Activated CD8-positive, alpha-beta memory T cell treated with anti-CD3 and anti-CD28 coated beads for 4 hours (primary cell): ENCODE measurements around the gene ATF5.

Source experiments
- DNase-seq, 2 donors: peaks; one replicate each; pipeline ENCODE4 v3.0.0-alpha.2; 2020; ENCODE audit warnings: low read depth in 2 of 2

Gene ATF5

GRCh38 chr19:49976496-49976895, 47.5 kb downstream of the ATF5 start:
- no peak for DNase-seq

DNA sequence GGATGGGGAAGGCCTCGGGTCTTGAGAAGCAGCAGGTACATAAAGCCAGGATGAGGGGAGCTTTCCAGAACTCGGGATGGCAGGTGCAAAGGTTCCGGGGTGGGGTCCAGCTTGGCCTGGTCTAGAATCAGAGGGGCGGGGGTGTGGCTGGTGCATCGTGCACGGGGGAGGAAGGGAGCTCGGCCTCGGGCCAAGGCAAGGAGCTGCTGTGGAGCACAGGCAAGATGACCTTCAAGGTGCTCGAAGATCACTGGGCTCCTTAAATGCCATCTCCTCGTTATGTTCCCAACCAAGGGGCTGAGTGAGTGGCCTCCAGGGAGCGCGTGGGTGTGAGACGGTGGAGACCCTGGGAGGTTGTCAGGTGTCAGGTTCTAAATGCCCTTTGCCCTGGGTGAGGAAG, 48.1 kb downstream of the ATF5 start:
- no peak for DNase-seq

GRCh38 chr19:49977881-49978280, 48.9 kb downstream of the ATF5 start:
- no peak for DNase-seq

DNA sequence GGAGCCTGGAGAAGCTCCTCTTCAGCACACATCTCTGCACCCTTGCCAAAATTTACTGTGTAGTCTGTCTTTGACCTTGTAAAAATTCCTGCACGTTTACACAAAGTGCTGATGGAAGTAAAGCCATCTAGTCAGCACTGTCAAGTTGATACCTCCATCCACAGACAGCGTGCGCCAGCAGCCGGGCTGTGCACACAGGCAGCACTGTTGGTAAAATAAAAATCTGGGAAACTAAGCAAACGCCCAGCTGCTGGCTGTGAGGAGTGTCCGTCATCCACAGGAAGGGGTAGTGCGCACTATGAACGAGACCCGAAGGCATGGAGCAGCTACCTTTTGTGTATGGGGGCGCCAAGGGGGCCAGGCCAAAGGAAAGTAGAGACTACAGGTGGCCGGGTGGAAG, 49.3 kb downstream of the ATF5 start:
- no peak for DNase-seq

DNA sequence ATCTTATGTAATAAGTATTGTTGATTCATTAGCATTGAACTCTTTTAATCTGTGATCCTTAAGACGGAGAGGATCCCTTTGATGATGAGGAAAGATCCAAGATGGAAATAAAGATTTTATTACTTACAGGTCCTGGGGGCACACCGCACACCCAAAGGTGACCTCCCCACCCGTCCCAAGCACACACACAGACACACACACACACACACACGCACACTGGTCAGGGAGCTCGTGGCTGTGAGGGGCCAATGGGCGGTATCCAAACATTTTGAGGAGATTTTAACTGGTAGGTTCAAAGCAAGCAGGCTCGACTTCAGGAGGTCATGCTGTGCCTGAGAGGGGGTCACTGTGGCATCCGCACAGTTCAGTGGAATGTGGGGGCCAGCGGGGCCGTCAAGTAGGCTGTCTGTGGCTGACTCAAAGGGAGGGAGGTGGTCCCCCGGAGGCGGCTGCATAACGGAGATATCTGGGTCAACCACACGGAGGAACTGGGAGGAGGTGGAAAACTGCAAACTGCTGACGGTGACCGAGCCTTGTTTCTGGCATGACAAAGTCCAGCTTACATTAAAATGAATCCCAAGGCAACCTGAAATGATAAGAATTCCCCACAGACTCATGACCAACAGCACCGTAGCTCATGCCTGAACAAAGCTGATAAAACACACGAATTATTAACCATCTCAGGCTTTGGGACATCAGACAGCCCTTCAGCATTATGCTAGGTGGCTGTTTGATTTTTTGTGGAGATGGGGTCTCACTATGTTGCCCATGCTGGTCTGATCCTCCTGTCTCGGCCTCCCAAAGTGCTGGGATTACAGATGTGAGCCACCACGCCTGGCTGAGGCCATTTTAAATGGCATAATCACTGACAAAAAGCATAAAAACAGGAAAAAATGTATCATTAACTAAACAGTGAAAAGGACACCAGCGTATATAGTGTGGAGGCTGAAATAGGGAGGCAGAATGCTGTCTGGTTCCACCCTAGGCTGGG, 52.9 kb downstream of the ATF5 start:
- no peak for DNase-seq
